ENCODE results near the gene EREG. TPM values are rescaled to one million over a fixed set of nuclear protein-coding genes. Genes with fewer than 3 reads are reported as not detected.

The EREG gene
- total and polyA plus RNA-seq, 10 of the 15 experiments (the other 5 are each of a cell fraction or from before 2014, with no cell fraction given): not detected

DNA sequence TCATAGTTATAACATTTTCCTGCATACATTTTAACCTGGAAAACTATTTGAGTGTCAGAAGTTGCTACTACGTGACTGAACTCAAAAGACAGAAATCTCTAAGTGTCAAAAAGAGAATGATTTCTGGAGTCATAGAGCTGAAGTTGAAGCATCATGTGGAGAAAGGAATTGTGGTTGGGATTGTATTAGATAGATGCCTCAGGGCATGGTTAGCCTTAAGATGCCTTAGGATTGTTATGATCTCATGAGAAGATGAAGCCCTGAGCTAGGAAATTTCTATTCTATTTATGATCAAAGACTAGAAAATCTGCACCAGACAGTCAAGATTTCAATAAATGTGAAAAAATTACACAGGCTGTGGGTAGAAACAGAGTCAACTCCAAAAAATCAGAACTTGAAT is 36.4 kb upstream of the EREG start (continued):
- TF ChIP-seq CUX1 (IDR thresholded peaks at IDR 0.05; ENCODE audit: insufficient replicate concordance, low read depth, low read length) (no peak), LARP7 (IDR thresholded peaks at IDR 0.05) (no peak), SUPT20H (IDR thresholded peaks at IDR 0.05; ENCODE audit: borderline replicate concordance, control insufficient read depth, low read depth, low read length) (no peak)

DNA sequence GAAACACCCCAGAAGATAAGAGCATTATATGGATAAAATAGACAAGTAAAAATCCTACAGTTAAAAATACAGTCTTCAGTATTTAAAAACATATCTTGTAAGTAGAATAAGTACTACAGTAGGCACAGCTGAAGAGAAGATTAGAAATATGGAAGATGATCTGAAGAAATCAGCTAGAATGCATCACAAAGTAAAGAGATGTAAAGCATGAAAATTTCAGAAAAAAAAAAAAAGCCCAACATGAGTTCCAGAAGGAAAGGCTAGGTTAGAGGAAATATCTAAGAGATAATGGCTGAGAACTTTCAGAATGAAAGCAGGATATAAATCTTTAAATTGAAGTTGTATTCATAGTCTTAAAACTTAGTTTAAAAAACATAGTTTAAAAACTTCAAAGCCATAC is 35.6 kb upstream of the EREG start:
- DNase-seq (ENCODE audit: low read depth, low spot score): no peak
- H3K9ac ChIP-seq (ENCODE audit: control insufficient read depth, insufficient read depth, low read length): no peak overlapping the region
- no TSS peak for BruUV-seq (replicated peaks)
- H3K4me2 ChIP-seq (ENCODE audit: control insufficient read depth, insufficient read depth): no peak overlapping the region
- ATAC-seq: no peak
- H3K4me1 ChIP-seq (ENCODE audit: control insufficient read depth, insufficient read depth, low read length): no peaks in the 10 kb centered on the region
- RAD21 ChIA-PET (ENCODE audit: unreplicated experiment): no interaction called here
- no peak overlapping the region for H2AFZ ChIP-seq (ENCODE audit: control insufficient read depth, low read depth, low read length)
- no peaks in the 10 kb centered on the region for H3K79me2 ChIP-seq (ENCODE audit: control insufficient read depth, insufficient read depth, low read length)
- no peak overlapping the region for H3K27ac ChIP-seq (ENCODE audit: control insufficient read depth, insufficient read depth)
- intact Hi-C loops (cut with micrococcal nuclease; ENCODE audit: unreplicated experiment) (no loop called here), in situ Hi-C loops (cut with MboI) (no loop called here)
- POLR2A ChIA-PET: no interaction called here
- SMC1A ChIA-PET (ENCODE audit: uncharacterized antibody, unreplicated experiment): interaction anchor here (1.2 to 1.6 kb wide), 2 partner anchors 42 to 131 kb away, joined by 4 read pairs; no protein-coding TSS in a partner anchor
- TF ChIP-seq FOXK2 (IDR thresholded peaks at IDR 0.05) (no peak), STAT3 (IDR thresholded peaks at IDR 0.05; ENCODE audit: low read depth, low read length) (no peak), FOXM1 (IDR thresholded peaks at IDR 0.05; ENCODE audit: low read depth, low read length) (no peak), TCF12 (IDR thresholded peaks at IDR 0.05; ENCODE audit: low read depth, low read length) (no peak), FOS (IDR thresholded peaks at IDR 0.05; ENCODE audit: borderline replicate concordance, extremely low read depth, insufficient read length) (no peak)
- H3K36me3 ChIP-seq (ENCODE audit: control insufficient read depth in 2 of 2, insufficient read depth in 2 of 2, low read length in 1 of 2): no peaks in the 10 kb centered on the region
- H3K9me3 ChIP-seq (replicated peaks; ENCODE audit: control insufficient read depth, insufficient read depth, low read length): no peaks in the 10 kb centered on the region; the same call in 2 of the 3 replicates
- CTCF ChIA-PET: interaction anchor here (1.3 to 1.4 kb wide), 2 partner anchors 41 to 346 kb away, joined by 4 to 5 read pairs; no protein-coding TSS in a partner anchor
- no peaks in the 10 kb centered on the region; a peak in 2 of 4 replicates for H3K27me3 ChIP-seq (replicated peaks in 1 of 2; ENCODE audit: control insufficient read depth in 2 of 2, insufficient read depth in 2 of 2, low read length in 1 of 2)
- H3K4me3 ChIP-seq: no peak overlapping the region
- no peaks in the 10 kb centered on the region for H4K20me1 ChIP-seq (ENCODE audit: control insufficient read depth, insufficient read depth)
- no peak for FAIRE-seq

Measured in GM12878 (cell line).